ENCODE measurements around the gene SMAD6. TPM values are rescaled to one million over a fixed set of nuclear protein-coding genes. Genes with fewer than 3 reads are reported as not detected.

The SMAD6 gene
- total RNA-seq, 2 donors from 2014 or later, result 17.4 to 18.4 TPM

DNA sequence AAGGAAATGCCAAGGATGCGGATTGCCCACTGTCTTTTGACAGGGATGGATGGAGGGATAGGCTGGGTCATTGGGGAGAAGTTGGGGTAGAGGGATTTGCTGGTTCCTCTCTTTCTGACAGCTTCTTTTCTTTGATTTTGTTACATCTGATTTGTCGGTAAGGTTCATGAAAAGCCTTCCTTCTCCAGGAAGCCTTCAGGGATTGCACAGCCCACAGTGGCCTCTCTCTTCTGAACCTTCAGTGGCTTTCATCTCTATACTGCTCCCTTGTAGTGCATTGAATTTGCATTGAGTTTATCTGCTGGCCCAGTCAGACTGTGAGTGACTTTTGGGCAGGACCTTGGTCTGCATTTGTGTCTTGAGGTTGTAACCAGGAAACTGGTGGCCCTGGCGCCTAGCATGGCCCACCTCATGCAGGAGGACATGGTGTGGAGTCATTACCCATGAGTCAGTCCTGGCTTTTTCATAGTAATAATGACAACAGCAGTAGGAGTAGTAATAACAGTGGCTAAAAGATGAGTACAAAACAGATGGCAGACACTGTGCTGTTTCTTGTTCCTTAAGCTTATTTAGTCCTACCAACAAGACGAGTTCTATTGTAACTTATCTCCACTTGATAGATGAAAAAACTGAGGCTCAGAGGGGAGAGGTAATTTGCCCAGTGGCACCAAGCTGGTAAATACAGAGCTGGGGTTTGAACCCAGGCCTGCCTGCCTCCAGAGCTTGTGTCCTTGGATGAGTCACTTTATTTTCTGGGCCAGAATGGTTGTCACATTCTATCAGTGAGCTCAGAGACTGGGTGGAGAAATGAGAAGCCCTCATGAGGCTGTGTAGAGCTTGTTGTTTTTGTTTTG is 28.4 kb downstream of the SMAD6 start:
- no peak for DNase-seq (ENCODE audit: low spot score)
- intact Hi-C loops (cut with DNase I), result no loop called here

GRCh38 chr15:66733976-66734375 is 31.9 kb downstream of the SMAD6 start:
- intact Hi-C loops (cut with DNase I), result no loop called here
- DNase-seq (ENCODE audit: low spot score), result peak; percentile 89

GRCh38 chr15:66734961-66735908 is 33.2 kb downstream of the SMAD6 start:
- intact Hi-C loops (cut with DNase I), result no loop called here
- no peak for DNase-seq (ENCODE audit: low spot score)

DNA sequence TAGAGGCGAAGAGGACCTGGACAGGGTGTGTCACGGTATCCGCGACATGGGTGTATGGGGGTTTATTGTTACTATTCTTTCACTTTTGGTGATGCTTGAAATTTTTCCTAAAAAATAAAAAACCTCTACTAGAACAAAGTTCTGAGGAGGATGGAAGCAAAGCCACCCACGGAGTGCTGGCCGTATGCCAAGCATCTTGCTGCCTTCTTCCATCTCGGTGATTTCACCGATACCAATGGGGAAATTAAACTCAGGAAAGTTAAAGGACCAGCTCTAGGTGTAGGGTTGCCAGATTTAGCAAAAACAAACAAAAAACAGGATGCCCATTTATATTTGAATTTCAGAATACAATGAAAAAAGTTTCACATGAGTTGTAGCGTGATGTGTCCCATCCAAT is 33.9 kb downstream of the SMAD6 start:
- intact Hi-C loops (cut with DNase I), result no loop called here
- DNase-seq (ENCODE audit: low spot score), result no peak

DNA sequence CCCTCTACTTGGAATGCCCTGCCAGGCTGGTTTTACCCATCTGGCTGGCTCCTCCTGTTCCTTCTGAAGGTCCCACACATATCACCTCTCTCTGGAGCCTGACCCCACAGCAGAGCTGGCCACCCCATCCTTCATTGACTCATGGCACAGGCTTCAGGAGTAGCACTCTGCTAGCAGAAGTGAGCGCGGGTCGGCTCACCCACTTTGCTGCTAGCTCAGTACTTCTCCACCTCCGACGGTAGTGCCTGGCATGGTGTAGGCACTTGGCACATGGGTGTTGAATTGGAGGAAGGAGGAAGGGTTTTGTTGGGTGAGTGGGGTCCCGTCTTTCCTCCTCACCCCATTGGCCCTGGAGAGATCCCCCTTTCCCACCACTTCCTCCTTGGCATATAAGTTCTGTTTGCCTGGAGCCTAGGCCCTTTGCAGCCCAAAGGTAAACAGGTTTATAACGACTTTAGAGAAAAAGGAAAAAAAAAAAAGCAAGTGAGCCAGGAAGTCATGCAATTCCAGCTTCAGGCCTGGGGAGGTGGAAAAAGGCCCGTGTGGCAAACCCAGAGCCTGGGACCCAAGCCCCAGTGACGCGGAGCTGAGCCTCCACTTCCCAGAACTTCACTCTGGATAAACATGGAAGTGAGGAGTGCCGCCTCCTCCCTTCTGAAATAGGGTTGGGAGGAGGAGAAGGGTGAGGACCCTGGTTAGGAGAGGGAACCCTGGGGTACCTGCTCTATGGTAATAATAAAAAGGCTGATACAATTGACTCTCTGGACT is 35.4 kb downstream of the SMAD6 start:
- intact Hi-C loops (cut with DNase I), result no loop called here
- DNase-seq (ENCODE audit: low spot score), result peak; percentile 79

- intact Hi-C loops (cut with DNase I), result no loop called here
- DNase-seq (ENCODE audit: low spot score), result peak; percentile 71
Measured at GRCh38 chr15:66738116-66738515, 36.1 kb downstream of the SMAD6 start.

DNA sequence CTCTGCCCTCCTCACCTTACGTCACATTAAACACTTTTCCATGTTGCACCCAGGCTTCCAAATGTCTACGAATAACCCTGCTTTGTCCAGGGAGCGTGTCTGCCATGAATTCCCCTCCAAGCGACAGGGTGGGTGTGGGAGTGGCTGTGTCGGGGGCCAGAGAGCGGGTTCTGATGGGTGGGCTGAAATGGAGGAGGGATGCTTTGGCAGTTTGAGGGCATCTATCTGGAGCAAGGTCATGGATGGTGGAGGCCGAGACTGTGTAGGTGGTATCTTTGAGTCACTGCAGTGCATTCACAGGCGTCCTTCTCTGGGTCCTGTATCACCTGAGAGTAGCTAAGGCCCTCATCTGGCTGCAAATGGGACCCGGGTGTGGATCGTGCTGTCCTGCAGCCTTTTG is 36.6 kb downstream of the SMAD6 start:
- intact Hi-C loops (cut with DNase I), result no loop called here
- peak; percentile 38 for DNase-seq (ENCODE audit: low spot score)

GRCh38 chr15:66739287-66739686 is 37.3 kb downstream of the SMAD6 start:
- intact Hi-C loops (cut with DNase I), result no loop called here
- peak; percentile 50 for DNase-seq (ENCODE audit: low spot score)

GRCh38 chr15:66740802-66741201 is 38.8 kb downstream of the SMAD6 start:
- intact Hi-C loops (cut with DNase I), result loop anchor here in 1 of 2 donors (5.0 kb wide), 1 partner anchor 1679 kb away; no protein-coding TSS in a partner anchor
- DNase-seq (ENCODE audit: low spot score), result peak; percentile 94

DNA sequence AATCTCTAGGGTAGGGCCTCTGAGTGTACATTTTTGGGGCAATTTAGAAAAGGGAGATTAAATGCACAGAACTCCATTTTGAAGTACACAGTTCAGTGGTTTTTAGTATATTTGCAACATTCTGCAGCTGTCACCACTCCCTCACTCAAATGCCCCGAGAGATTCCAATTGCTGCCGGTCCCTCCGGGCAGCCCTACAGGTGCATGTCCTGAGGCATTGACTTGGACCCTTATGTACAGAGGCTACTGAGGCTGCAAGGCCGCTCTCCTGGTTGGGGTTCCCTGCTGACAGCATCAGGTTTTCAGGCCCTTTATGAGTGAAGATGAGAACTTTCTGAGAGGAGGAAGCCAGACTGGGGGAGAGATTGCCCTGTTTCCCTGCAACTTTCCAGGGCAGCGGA is 39.6 kb downstream of the SMAD6 start:
- intact Hi-C loops (cut with DNase I), result loop anchor here in 1 of 2 donors (5.0 kb wide), 1 partner anchor 1679 kb away; no protein-coding TSS in a partner anchor
- peak; percentile 20 for DNase-seq (ENCODE audit: low spot score)

DNA sequence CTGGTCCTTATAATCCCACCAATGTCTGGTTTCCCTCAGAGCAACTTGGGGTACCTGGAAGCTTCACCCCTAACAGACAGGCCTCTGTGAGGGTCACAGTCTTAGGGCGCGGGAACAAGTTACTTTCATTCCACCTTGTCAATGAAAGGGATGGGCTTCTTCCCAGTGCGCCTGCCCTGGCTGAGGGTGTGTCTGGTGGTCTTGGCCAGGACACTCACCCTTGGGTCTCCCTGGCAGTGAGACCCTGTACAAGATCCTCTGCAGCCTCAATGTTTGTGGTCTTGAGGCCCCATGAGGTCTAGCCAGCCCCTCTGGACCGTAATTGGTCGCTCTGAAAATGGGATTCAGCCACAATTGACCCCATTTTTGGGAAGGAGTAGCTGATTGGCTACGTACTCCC is 40.2 kb downstream of the SMAD6 start:
- peak; percentile 38 for DNase-seq (ENCODE audit: low spot score)
- intact Hi-C loops (cut with DNase I), result loop anchor here in 1 of 2 donors (5.0 kb wide), 1 partner anchor 1680 kb away; no protein-coding TSS in a partner anchor

GRCh38 chr15:66743204-66743603 is 41.2 kb downstream of the SMAD6 start:
- no peak for DNase-seq (ENCODE audit: low spot score)
- intact Hi-C loops (cut with DNase I), result loop anchor here in 1 of 2 donors (5.0 kb wide), 1 partner anchor 1681 kb away; no protein-coding TSS in a partner anchor

DNA sequence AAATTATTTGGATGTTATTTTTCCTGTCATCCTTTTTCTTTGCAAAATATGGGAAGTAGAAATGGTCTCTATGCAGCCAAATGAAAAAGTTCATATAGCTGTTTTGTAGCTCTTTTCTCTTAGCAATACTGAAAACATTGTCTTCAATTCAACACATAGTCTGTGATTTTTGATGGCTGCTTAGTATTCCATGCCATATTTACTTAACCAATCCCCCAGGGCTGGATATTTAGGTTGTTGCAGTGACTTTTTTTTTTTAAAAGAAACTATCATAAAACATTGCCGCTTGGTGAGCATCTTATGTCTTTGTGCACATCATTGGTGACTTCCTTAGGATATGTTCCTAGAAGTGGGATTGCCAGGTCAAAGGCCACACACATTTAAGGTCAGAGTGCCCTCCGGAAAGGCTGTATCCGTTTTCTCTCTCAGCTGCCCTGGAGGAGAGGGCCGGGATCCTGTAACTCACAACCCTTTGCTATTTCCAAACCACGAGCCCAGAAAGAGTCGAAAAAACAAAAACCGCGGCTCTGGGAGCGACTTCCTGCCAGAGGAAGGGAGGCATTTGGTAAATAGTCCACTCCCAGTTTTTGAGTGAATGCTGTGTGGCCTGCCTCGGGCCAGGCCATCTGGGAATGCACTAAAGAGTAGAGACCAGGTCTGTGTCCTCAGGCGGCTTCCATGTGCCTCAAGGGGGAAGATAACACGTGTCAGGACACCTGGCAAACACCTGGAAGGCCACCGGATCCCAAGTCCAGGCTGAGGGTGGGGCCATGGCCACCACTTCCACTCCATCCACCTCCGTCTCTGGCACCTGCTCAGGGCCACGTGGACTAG is 41.9 kb downstream of the SMAD6 start:
- intact Hi-C loops (cut with DNase I), result loop anchor here in 1 of 2 donors (5.0 kb wide), 1 partner anchor 1682 kb away; no protein-coding TSS in a partner anchor
- DNase-seq (ENCODE audit: low spot score), result no peak

GRCh38 chr15:66744610-66745279 is 42.7 kb downstream of the SMAD6 start:
- intact Hi-C loops (cut with DNase I), result loop anchor here in 1 of 2 donors (5.0 kb wide), 1 partner anchor 1682 kb away; no protein-coding TSS in a partner anchor
- DNase-seq (ENCODE audit: low spot score), result no peak

DNA sequence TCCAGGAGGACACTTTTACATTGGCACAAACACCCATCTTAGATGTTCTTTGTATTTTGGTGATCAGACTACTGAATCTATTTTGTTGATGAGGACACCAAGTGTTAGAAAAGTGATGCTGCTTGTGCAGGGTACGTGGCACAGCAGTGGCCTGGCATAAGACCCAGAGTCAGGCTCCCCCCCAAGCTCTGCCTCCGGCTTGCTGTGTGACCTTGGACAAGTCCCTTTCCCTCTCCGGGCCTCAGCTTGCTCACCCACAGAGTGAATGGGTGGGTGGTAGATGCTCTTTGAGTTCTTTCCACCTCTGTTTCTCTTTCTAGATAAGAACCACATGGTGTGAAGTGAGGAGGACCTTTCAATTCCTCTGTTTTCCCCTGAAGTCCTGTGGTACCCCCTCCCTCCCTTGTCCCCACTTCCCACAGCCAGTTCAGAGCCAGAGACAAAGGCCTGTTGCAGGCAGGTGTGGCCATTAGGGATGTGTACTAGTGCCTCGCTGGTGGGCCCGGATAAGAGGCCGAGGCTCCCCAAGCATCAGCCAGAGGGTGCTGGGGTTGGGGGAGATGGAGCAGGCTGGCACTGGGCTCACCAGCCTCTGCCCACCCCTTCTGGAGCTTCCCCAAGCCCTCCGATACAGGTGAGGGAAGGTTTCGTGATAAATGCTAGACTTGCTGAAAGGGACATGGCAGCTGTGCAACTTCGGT is 43.6 kb downstream of the SMAD6 start:
- intact Hi-C loops (cut with DNase I), result no loop called here
- no peak for DNase-seq (ENCODE audit: low spot score)

DNA sequence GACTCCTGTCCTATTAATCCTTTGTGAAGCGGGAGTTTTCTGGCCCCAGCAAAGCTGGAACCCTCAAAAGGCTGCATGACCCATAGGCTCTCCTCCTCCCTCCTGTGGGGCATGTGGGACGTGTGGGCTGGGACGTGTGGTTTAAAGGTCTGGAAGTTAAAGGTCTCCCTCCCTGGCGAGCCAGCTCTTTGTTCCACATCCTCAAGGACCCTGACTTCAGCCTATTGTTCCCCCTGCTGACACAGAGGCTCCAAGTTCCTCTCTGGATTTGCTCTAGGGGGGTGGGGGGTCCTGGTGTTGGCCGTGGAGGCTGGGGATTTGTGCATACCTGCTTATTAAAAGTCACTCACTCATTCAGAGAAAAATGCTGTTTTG is 44.2 kb downstream of the SMAD6 start:
- intact Hi-C loops (cut with DNase I), result no loop called here
- DNase-seq (ENCODE audit: low spot score), result no peak

- intact Hi-C loops (cut with DNase I), result no loop called here
- DNase-seq (ENCODE audit: low spot score), result no peak
Measured at GRCh38 chr15:66747223-66747622, 45.2 kb downstream of the SMAD6 start.

Data from posterior vena cava (tissue), 2 donors.